Stimulated activated CD8-positive, alpha-beta memory T cell treated with anti-CD3 and anti-CD28 coated beads, Interleukin-7, amount 100 ng/mL, for 1 hour (primary cell): ENCODE results near the gene DQX1.
"Not testable (repeated sequence)": the region's sequence is repeated elsewhere in the genome, so short reads cannot be mapped to it uniquely, and the experiment has no call there.

Source experiments
- DNase-seq, 2 donors: peaks; one replicate each; pipeline ENCODE4 v3.0.0-alpha.2; 2020; ENCODE audit warnings: low read depth in 2 of 2

Gene DQX1, protein sequence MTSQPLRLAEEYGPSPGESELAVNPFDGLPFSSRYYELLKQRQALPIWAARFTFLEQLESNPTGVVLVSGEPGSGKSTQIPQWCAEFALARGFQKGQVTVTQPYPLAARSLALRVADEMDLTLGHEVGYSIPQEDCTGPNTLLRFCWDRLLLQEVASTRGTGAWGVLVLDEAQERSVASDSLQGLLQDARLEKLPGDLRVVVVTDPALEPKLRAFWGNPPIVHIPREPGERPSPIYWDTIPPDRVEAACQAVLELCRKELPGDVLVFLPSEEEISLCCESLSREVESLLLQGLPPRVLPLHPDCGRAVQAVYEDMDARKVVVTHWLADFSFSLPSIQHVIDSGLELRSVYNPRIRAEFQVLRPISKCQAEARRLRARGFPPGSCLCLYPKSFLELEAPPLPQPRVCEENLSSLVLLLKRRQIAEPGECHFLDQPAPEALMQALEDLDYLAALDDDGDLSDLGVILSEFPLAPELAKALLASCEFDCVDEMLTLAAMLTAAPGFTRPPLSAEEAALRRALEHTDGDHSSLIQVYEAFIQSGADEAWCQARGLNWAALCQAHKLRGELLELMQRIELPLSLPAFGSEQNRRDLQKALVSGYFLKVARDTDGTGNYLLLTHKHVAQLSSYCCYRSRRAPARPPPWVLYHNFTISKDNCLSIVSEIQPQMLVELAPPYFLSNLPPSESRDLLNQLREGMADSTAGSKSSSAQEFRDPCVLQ

DNA sequence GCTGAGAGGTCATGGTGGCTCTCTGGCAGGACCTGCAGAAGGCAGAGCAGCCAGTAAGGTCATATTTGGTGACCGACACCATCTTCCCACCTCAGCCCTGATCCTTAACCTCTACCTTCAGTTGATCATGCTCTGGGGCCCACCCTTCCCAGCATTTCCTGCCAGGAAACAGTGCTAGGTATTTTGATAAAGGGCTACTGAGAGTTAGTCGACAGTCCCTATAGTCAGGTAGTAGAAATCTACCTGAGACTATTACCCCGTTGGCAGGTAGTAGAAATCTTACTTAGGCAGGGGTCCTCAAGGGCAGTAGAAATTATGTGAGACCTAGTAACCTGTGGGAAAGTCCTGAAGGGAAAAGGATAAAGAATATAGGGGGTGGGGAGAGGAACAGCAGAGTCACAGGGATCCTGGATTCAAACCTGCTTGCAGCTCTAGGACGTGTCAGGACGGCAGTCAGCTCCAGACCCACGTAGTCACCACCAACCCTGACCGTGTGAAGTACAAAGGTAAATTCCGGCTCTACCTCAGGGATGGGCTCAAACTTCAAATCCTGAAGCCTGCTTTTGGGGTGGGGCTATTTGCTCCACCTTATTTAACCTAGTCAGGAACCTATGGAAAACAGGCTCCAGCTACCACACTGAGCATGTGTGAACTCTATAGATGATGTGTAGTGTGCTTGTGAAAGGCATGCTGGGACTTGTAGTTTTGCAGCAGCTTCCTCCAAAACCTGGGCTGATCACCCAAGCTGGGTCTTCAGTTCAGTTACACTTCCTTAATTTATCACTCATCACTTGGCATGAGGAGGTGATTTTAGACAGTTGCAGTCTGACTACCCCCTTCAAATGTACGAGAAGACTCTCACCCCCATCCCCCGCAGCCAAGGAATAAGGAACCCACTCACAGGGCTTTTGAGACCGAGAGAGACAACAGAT lies at the start of gene DQX1:
Gene DQX1, minus strand, starts transcription at position 515 of the 932 bp plus-strand sequence. Its CDS starts 502 bp downstream, at position 13.
- no peak for DNase-seq

DNA sequence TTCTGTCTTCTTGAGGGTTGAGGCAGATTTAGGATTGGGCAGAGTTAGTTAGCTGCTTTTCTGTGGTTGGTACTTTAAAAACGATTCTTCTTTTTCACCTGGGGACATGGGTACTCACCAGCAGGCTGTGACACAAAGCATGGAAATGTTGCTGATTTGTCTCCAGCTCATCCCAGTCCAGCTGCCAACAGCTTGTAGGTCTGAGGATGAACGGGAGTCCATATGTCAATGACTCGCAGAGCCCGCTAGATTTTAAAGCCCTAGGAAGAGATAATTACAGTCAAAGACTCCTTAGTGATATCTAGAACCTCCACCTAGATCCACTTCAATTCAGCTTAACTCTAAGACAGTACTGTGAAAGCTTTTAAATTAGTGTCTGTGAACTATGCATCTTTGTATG lies 49.3 kb upstream of the DQX1 start:
- DNase-seq = no peak

DNA sequence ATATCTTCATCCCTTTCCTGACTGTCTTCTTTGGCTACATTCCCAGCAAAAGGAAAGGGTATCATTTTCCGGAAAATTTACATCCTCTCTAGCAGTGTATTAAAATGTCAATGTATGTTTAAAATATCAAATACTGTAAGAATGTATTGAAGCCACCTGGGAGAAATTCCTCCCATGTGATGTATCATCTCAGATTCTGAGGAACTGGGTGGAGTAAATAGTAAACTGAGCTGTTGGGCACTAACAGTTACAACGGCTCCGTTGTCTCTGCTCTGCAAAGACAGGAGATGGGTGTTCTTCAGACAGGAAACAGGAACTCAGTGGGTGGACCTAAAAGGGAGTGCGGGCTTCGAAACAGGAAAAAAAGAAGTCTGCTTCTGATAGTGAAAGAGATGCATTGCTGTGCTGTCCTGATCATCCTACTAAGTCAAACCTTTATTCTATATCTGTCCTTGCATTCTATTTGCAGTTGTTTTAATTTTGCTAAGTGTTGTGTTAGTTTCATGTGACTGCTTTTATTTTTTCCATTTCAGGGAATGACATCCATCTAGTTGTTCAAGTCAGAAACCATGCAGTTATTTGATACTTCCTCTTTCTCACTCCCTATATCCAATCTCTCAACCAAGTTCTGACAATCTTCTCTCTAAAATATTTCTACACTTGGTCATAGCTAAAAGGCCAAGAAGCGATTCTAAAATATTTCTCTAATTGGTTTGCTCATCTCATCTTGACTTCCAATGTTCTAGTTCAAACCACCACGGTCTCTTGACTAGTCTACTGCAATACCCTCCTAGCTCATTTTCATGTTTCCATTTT lies 47.9 kb upstream of the DQX1 start:
- DNase-seq = no peak

DNA sequence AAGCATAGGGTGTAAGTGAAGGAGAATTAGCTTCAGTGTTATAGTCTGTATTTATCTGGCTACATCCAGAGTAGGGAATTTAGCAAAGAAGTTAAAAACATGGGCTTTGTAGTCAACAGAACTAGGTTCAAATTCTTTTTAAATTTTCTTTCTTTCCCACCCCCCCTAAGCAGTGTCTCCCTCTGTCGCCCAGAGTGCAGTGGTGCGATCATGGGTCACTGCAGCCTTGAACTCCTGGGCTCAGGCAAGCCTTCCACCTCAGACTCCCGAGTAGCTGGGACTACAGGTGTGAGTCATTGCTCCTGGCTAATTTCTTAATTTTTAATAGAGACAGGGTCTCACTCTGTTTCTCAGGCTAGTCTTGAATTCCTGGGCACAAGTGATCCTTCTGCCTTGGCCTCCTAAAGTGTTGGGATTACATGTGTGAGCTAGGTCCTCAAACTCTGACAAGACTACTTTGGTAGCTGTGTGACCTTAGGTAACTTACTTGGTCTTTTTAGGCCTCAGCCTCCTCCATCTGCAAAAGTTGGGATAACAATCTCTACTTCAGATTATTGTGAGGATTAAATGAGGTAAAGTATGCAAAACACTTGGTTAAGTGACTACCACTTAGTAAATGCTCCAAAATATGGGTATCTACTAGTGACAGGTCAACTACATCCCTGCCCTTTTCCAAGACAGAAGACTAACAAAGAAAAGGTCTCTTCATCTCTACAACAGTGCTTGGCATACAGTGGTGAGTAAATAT lies 46.3 kb upstream of the DQX1 start:
- no peak for DNase-seq

DNA sequence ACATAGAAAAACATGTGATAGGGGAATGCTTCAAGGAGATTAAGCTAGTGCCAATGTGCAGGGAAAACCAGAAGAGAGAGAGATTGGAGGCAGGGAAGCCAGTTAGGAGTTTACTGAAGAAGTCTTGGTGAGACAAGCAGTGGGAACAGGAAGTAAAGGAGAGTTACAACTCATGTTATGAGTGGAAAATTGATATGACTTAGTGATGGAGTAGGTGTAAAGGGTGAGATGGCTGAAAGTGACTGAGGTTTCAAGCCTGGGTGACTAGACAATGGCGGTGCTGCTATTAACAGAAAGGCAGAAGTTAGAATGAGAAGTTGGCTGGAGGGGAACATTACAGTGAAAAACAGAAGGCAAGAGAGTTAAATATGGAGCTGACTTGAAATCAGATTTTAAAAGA lies 45.0 kb upstream of the DQX1 start:
- DNase-seq = no peak

DNA sequence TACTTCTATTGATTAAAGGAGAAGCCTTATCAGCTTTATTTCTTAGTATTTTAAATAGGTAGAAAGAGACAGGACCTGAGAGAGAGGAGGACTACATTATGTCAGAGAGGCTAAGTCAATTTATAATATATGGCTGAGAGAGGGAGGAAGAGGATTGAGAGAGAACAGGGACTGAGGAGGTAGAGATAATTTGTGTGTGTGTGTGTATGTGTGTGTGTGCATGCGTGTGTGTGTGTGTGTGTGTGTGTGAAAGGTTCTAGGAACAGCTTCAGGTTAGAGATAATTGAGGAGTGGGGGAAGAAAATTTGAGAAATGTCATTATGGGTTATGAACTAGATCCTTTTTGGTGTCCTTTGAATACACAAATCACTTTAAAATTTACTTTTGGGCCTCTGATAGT lies 43.7 kb upstream of the DQX1 start:
- no peak for DNase-seq

DNA sequence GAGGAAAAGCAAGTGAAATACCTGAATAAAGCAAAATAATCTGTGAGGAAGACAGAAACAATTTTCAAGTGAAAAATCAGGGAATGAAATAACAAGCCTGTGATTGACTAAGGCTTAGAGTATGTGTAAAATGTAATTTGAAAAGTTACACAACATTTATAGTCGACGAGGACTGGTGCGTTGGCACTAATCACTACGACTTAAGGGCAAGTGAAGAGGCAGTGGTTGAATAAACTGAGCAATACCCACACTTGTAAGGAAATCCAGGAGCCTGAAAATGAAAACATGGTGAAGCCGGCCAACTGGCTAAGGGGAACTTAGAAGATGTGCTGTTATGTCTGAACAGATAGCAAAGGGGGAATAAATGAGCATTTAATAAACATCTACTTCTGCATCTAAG lies 41.9 kb upstream of the DQX1 start:
- DNase-seq = no peak

DNA sequence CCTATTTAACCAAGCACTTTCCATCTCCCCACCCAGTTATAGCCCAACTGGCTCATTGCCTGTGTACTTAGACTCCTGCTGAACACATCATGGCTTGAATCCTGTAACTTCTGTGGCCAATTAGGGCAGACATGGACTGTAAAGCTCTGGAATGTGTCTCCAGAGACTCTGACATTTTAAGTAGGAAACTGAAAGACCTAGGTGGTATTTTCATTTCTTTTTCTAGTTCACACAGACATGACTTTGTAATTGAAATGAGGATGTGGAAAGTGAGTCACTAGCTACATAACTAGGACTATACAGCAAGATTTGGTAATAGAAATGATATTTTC lies 40.7 kb upstream of the DQX1 start:
- no peak for DNase-seq

DNA sequence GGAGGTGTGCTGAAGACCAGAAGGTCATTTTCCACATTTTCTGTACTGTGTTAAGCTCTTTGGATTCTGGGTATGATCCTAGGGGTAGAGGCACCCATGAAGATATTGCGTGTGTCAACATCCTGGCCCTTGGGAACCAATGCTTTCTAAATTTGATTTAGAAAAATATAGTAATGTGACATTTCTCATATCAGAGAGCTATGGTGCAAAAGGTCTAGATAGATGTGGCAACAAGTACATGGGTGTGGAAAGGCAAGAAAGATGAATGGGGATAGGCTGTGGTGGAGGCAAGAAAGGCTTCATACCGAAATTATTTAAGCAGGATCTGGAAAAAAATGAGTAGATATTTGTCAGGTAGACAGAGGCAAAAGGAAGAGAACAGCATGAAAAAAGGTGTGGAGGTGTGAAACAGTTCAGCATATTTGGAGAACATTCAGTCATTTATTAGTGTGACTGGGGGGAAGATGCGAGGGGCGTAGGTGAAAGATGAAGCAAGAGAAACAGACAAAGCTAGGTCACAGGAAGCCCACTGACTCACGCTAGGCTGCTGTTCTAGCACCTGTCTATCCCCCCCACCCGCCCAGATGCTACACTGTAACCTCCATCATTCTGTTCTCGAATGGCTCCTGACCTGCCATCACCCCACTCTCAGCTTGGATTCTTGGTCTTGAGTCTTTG lies 40.2 kb upstream of the DQX1 start:
- no peak for DNase-seq

DNA sequence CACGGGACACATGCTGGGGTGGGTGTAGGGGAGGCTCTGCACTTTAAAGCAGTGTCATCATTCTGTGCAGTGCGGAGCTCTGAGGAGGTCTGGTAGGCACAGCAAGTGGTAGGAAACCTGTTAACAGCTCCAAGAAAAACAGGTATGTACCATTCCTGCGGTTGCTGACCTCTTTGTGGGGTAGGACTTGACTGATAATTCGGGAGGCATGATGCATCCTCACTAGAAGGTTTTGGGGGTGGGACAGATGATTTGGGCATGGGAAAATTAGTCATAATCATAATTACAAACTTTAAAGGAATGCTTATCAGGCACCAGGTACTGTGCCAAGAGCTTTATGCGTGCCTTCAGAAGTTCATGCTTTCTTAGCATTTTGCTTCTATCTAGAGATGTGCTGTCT lies 38.2 kb upstream of the DQX1 start:
- no peak for DNase-seq

DNA sequence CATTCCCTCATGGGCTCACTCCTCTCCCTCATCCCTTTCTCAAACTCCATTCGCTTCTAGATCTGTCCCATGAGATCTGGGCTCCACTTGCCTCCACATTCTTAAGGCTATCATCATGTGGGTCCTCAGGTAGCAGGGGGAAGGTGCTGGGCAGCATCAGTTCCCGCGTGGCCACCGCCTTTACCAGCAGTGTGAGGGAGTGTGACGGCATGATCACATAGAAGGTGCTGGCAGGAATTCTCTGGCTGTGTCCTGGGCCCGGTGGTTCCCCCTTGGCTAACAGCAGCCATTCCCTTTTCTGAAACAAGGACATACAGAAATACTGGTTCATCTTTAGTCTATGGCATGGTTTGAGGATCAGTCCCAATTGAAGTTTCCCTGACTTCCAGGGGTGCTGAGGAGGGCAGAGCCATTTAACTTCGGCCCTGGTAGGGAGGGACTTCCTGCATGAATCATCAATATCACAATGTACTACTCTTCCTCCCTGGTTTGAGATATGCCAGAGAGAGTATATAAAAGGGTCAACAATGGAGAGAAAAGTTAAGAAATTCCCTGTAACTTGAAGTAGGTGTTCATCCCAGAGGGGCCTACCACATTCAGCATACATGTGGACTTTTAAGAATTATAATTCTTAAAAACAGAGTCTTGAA lies 36.2 kb upstream of the DQX1 start:
- DNase-seq = no peak

DNA sequence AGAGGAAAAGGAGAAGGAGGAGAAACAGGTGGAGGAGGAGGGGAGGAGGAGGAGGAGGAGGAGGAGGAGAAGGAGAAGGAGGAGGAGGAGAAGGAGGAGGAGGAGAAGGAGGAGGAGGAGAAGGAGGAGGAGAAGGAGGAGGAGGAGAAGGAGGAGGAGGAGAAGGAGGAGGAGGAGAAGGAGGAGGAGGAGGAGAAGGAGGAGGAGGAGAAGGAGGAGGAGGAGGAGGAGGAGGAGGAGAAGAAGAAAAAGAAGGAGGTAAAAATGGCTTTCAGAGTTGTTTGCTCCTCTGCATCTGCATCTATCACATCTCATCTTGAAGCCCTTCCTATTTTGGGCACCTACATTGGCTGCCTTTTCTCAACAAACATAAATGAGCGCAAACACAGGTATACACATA lies 35.0 kb upstream of the DQX1 start:
- DNase-seq = not testable (repeated sequence)

DNA sequence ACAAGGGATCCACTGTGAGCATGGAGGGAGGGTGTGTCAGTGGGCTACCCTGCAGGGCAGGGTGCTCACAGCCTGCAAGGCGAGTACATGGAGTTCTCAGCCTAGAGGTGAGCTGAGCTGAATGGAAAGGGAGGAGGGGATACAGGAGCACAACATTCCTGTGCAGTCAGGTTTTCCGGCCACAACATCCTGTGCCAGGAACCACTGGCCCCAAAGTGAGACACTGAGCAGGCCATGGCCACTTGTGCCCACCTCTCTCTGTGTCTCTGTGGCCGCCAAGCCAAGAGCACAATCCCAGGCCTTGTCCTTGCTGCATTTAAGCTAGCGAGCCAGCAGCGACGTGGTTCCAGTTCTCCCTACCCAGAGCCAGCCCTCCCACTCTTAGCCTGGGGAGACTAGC lies 34.6 kb upstream of the DQX1 start:
- no peak for DNase-seq

DNA sequence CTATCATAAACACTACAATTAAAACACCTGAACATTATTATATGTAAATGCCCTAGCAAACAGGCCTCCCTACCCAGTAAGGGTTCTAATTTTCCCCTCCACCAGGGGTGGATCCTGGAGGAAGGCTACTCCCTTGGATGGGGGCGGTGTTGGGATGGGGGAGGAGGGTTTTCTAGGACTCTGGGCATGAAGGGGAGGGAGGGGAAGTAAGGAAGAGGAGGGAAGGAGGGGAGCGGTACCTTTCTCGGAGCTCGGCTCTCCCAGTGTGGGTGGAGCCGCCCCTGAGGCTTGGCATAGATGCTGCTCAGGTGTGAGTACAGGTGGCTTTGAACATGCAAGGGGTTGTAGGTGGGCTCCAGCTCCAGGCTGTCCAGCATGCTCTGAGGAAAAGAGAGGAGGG lies 33.9 kb upstream of the DQX1 start:
- no peak for DNase-seq

DNA sequence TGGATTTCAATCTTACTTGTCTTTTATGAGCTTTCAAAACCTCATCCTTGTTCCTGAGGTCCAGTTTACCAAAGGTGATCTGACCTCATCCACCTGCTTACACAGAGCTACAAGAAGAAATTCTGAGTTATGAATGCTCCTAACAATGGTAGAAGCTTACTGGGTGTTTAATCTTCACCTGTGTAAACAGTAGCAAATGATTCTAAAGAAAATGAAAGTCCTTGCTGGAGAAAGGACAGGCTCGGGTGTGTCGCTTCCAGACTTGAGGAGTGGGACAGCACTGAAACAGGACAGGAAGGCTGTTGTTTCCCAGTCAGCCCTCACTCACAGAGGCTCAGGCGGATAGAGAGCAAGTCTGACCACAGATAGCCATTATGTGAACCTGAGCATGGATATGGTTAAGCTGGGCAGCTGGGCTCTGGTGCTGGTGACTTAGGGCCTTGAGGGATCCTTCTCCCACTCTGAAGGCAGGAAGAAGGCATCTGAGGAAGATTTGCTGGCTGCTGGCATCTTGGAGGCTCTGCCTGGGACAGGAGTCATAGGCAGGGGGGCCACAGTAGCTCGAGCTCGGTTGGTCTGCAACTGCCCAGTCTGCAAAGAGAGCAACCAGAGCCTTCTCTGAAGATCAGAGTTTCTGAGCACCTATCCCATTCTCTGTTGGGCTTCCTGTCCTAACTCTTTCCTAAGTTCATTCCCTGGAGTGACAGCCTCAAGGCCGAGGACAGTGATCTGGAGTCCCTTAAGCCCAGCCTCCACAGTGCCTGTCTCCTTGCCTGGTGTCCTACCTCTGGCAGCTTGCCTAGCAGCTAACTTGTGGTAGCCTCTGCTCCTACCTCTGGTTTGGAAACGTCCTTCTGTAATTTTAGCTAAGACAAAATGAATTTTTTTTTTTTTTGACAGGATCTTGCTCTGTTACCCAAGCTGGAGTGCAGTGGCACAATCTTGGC lies 32.5 kb upstream of the DQX1 start:
- no peak for DNase-seq

DNA sequence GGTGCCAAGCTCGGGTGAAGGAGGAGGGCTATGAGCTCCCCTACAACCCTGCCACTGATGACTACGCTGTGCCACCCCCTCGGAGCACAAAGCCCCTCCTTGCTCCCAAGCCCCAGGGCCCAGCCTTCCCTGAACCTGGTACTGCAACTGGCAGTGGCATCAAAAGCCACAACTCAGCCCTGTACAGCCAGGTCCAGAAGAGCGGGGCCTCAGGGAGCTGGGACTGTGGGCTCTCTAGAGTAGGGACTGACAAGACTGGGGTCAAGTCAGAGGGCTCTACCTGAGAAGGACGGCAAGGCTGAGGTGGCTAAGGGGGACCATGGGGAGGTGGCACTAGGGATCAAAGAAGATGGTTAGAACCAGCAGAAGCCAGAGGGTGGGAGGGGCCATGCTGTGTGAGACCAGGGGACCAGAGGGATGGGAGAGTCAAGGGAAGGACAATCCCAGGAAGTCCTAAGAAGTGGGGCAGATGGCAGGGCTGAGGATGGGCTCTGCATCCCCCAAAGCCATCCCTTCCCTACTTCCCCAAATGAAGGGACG lies 30.9 kb upstream of the DQX1 start:
- no peak for DNase-seq

DNA sequence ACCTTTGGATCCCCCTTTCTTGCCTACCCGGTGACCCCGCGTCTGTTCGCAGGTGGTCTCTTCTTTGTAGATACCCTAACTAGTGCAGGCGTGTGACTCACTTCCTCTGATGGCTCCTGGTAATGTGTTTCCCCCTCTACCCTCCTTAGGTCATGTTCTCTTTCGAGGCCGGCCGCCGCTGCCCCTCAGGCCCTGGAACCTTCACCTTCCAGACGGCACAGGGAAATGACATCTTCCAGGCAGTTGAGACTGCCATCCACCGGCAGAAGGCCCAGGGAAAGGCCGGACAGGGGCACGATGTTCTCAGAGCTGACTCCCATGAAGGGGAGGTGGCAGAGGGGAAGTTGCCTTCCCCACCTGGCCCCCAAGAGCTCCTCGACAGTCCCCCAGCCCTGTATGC lies 30.1 kb upstream of the DQX1 start:
- no peak for DNase-seq

DNA sequence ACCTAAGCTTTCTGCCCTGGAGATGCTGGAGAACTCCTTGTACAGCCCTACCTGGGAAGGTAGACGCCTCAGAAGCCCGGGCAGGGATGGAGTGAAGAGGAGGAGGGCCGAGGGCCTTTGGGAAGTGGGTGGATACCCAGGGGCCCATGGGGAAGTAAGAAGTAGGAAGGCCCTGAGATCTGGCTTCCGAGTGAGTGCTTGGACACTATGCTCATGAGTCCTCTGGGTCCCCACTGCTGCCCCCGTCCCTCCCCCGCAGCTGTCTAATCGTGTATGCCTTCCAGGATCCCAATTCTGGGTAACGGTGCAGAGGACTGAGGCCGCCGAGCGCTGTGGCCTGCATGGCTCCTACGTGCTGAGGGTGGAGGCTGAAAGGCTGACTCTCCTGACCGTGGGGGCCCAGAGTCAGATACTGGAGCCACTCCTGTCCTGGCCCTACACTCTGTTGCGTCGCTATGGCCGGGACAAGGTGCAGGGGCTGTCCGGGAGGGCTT lies 29.6 kb upstream of the DQX1 start:
- DNase-seq = no peak
